SK-N-MC (cell line): ENCODE results near the gene ARSG.
A peak's percentile ranks its signal among the peaks of the same experiment; 100 is the strongest.

Source experiments
- DNase-seq: peaks from one replicate; pipeline ENCODE4 v3.0.0-alpha.2; 2011; ENCODE audit warnings: low read depth, low spot score
- H3K27ac ChIP-seq: fragments of 200-600 bp; sonication (generic); 2 replicates; pipeline ENCODE4 v1.5.1; 2016; ENCODE audit warnings: mixed run types
- H3K36me3 ChIP-seq: fragments of 200-600 bp; sonication (generic); 2 replicates; pipeline ENCODE4 v1.6.1; 2017; ENCODE audit warnings: antibody characterized with exemption, low read length, mixed read lengths; ENCODE audit not compliant: insufficient read depth
- H3K4me3 ChIP-seq: fragments of 200-600 bp; sonication (generic); 2 replicates; pipeline ENCODE4 v1.5.1; 2016
- H3K9ac ChIP-seq: fragments of 200-600 bp; sonication (generic); 2 replicates; pipeline ENCODE4 v1.8.0; 2017; ENCODE audit warnings: mixed run types, mixed read lengths; ENCODE audit not compliant: insufficient read length
- H3K9me3 ChIP-seq: fragments of 200-600 bp; sonication (generic); 2 replicates; pipeline ENCODE4 v1.6.1; 2017; ENCODE audit warnings: low read depth, mild to moderate bottlenecking, antibody characterized with exemption, low read length, moderate library complexity, mixed read lengths
- EZH2 ChIP-seq: fragments of 200-600 bp; sonication (generic); IDR thresholded peaks from one replicate; pipeline ENCODE4 v1.6.1; 2017; ENCODE audit warnings: antibody characterized with exemption
- FOXP2 ChIP-seq: optimal IDR thresholded peaks from 2 replicates; pipeline ENCODE3; 2011; ENCODE audit warnings: mild to moderate bottlenecking, moderate library complexity; ENCODE audit not compliant: insufficient read depth; ENCODE audit errors: extremely low read length, control extremely low read depth
- POLR2AphosphoS5 ChIP-seq: IDR thresholded peaks from 2 replicates; pipeline ENCODE4 v1.6.1; 2012; ENCODE audit warnings: mild to moderate bottlenecking, low read depth, low read length, borderline replicate concordance

The ARSG gene

DNA sequence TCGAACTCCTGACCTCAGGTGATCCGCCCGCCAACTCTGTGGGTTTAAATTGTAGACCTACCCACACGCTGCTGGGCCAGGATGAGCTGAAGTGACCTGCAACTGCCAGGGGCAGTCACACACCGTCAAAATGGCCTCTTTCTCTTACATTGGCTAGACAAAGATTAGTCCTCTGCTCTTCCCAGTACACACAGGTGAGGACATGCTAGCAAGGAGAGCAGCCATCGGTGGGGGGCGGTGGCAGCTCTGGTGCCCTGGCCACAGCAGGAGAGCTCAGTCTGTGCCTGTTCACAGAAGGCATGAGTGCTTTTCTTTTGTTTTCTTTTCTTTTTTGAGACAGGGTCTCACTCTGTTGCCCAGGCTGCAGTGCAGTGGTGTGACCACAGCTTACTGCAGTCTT, 136.3 kb downstream of the ARSG start:
- Histone ChIP-seq H3K4me3 (no peak overlapping the region), H3K9me3 (no peaks in the 10 kb centered on the region), H3K9ac (no peak overlapping the region), H3K27ac (no peak overlapping the region), H3K36me3 (no peaks in the 10 kb centered on the region)
- TF ChIP-seq EZH2 (no peak), POLR2AphosphoS5 (no peak), FOXP2 (no peak)
- DNase-seq: no peak

DNA sequence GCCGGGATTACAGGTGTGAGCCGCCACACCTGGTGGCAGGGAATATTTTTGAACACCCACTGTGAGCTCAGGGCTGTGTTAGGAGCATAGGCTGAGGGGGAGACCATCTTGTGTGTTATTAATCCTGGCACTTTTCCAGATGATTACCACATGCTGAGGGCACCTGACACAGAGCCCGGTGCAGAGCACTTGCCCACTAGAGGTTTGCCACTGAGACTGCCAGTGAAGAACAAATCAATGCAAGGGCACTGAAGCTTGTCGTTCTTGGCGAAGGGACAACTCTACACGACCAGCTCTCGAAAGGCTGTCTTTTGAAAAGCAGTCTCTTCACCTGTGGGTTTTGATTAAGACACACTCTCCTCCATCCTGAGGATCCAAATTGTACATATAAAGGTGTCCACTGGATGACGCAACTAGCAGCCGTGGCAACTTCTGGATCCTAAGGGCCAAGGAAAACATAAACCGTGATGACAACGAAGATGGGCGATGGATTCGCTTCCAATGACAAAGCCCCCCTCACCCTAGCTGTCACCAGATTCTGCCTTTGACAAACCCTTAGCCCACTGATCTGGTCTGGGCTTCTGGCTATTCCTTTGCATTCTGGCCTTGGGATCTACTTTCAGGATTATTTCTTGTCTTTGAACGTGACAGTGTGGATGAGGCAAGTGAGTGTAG, 137.3 kb downstream of the ARSG start:
- DNase-seq: no peak
- no peak for TF ChIP-seq POLR2AphosphoS5
- TF ChIP-seq EZH2: no peak
- no peak for TF ChIP-seq FOXP2

GRCh38 chr17:68429881-68430280, 138.6 kb downstream of the ARSG start:
- Histone ChIP-seq H3K36me3 (no peaks in the 10 kb centered on the region), H3K27ac (no peak overlapping the region), H3K9me3 (no peaks in the 10 kb centered on the region), H3K9ac (no peak overlapping the region), H3K4me3 (no peak overlapping the region)
- TF ChIP-seq FOXP2: no peak
- no peak for TF ChIP-seq EZH2
- no peak for TF ChIP-seq POLR2AphosphoS5
- DNase-seq: no peak

More for the DNA sequence above, 137.3 kb downstream of the ARSG start:
- H3K27ac ChIP-seq: no peak overlapping the region
- no peaks in the 10 kb centered on the region for H3K9me3 ChIP-seq
- H3K4me3 ChIP-seq: no peak overlapping the region
- no peak overlapping the region for H3K9ac ChIP-seq
- H3K36me3 ChIP-seq: no peaks in the 10 kb centered on the region

GRCh38 chr17:68431045-68431608, 139.8 kb downstream of the ARSG start:
- TF ChIP-seq FOXP2 (no peak), POLR2AphosphoS5 (no peak), EZH2 (no peak)
- no peak for DNase-seq
- Histone ChIP-seq H3K9ac (no peak overlapping the region), H3K9me3 (no peaks in the 10 kb centered on the region), H3K27ac (no peak overlapping the region), H3K36me3 (no peaks in the 10 kb centered on the region), H3K4me3 (no peak overlapping the region)

GRCh38 chr17:68431661-68432071, 140.4 kb downstream of the ARSG start:
- no peak overlapping the region for H3K27ac ChIP-seq
- no peak for TF ChIP-seq EZH2
- no peak for TF ChIP-seq POLR2AphosphoS5
- TF ChIP-seq FOXP2: no peak
- no peaks in the 10 kb centered on the region for H3K36me3 ChIP-seq
- H3K9ac ChIP-seq: no peak overlapping the region
- no peak overlapping the region for H3K4me3 ChIP-seq
- no peaks in the 10 kb centered on the region for H3K9me3 ChIP-seq
- peak; percentile 24 for DNase-seq

GRCh38 chr17:68432086-68432864, 141.0 kb downstream of the ARSG start:
- no peak for TF ChIP-seq EZH2
- no peak for TF ChIP-seq POLR2AphosphoS5
- TF ChIP-seq FOXP2: no peak

GRCh38 chr17:68433211-68433610, 141.9 kb downstream of the ARSG start:
- TF ChIP-seq FOXP2 (no peak), EZH2 (no peak), POLR2AphosphoS5 (no peak)
- Histone ChIP-seq H3K9me3 (no peaks in the 10 kb centered on the region), H3K9ac (no peak overlapping the region), H3K27ac (no peak overlapping the region), H3K36me3 (no peaks in the 10 kb centered on the region), H3K4me3 (no peak overlapping the region)
- no peak for DNase-seq

More at GRCh38 chr17:68432086-68432864, 141.0 kb downstream of the ARSG start:
- no peak for DNase-seq
- Histone ChIP-seq H3K4me3 (no peak overlapping the region), H3K9ac (no peak overlapping the region), H3K9me3 (no peaks in the 10 kb centered on the region), H3K27ac (no peak overlapping the region), H3K36me3 (no peaks in the 10 kb centered on the region)

GRCh38 chr17:68433911-68434508, 142.7 kb downstream of the ARSG start:
- H3K9ac ChIP-seq: no peak overlapping the region
- no peak for DNase-seq
- no peak overlapping the region for H3K4me3 ChIP-seq
- no peak overlapping the region for H3K27ac ChIP-seq
- no peaks in the 10 kb centered on the region for H3K9me3 ChIP-seq
- TF ChIP-seq EZH2 (no peak), POLR2AphosphoS5 (no peak), FOXP2 (no peak)
- H3K36me3 ChIP-seq: no peaks in the 10 kb centered on the region
